Left renal cortex interstitium (tissue), 4 donors: ENCODE data around the gene ONECUT2. TPM values are rescaled to one million over a fixed set of nuclear protein-coding genes. Genes with fewer than 3 reads are reported as not detected.
"Not testable (repeated sequence)": the region's sequence is repeated elsewhere in the genome, so short reads cannot be mapped to it uniquely, and the experiment has no call there.

Source experiments
- DNase-seq, 4 donors: peaks; one replicate each; pipeline ENCODE4 v3.0.0-alpha.2; 2013; ENCODE audit warnings: low read depth in 4 of 4, low spot score in 2 of 4, missing footprints in 1 of 4
- polyA plus RNA-seq, 4 donors: library from polyadenylated mRNA; unstranded; fragments of 120-200 nt; gene quantifications; one replicate each; pipeline ENCODE4 v1.2.1, GENCODE V29; 2013; ENCODE audit not compliant: insufficient read length in 4 of 4

ONECUT2 gene
- under 1 TPM; 0.06 to 0.13 (median 0.12) TPM for polyA plus RNA-seq

- DNase-seq: peak in 3 of 4 donors; percentile 68 to 88 (median 82)
These were observed at the start of gene ONECUT2 for GRCh38 chr18:57434536-57435494. Gene ONECUT2, plus strand, starts transcription at chr18:57435374. Its CDS starts 343 bp downstream, at chr18:57435717.

- no peak for DNase-seq
These were observed 45.9 kb upstream of the ONECUT2 start for GRCh38 chr18:57389271-57389670.

GRCh38 chr18:57390044-57390443 lies 45.1 kb upstream of the ONECUT2 start:
- no peak for DNase-seq

DNA sequence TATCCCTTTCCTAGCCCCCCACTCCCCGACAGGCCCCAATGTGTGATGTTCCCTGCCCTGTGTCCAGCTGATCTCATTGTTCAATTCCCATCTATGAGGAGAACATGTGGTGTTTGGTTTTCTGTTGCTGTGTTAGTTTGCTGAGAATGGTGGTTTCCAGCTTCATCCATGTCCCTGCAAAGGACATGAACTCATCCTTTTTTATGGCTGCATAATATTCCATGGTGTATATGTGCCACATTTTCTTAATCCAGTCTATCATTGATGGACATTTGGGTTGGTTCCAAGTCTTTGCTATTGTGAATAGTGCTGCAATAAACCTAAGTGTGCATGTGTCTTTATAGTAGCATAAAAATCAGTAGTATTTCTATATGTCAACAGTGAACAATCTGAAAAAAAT lies 40.4 kb upstream of the ONECUT2 start:
- DNase-seq: not testable (repeated sequence)

DNA sequence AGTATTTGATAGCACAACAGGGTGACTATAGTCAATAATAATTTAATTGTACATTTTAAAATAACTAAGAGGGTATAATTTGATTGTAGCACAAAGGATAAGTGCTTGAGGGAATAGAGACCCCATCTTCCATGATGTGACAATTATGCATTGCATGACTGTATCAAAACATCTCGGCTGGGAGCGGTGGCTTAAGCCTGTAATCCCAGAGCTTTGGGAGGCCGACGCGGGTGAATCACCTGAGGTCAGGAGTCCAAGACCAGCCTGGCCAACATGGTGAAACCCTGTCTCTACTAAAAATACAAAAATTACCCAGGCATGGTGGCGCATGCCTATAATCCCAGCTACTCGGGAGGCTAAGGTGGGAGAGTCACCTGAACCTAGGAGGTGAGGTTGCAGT lies 38.3 kb upstream of the ONECUT2 start:
- not testable (repeated sequence) for DNase-seq

DNA sequence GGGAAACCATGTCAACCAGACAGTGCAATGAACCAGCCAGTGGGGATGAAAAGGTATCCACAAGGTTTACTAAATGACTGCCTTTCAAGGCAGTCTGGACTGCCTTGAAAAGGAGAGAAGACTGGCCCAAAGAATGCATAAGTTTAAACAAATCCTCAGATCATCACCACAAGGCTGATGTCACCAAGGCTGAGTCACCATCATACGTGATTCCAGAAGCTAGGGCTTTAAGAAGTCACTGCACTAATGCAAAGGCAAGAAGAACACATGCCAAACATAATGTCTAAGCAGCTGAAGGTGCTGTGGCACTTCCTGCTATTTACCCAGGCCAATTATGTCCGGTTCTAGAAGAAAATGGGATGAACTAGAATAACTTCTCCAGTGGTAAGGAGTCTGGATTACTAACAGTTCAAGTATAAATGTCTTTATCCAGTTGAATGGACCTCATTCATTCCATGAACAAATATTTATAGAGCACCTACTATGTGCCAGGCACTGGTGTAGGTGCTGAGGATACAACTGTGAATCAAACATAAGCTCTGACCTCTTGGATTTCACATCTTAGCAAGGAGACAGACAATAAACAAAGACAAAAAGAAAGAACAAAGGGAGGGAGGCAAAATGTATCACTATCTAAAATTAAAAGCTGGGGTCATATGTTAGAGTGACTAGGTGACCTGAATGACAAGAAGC lies 37.6 kb upstream of the ONECUT2 start:
- DNase-seq: no peak

DNA sequence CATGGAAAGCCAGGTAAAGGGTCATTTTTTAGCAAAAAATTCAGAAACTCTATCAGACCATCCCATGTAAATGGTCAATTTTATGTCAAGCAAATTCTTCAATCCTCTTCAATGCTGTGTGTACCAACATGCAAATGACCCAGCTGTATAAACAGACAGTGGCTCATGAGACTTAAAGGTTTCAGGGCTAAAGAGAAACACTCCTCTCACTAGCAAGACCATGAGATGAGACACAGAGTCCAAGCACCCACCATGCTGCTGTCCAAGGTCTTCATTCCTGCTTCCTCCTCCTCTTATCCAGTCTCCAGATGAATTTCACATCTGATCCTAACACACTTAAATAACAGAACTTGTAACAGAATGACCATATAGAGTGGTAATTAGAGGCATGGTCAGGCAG lies 30.8 kb upstream of the ONECUT2 start:
- no peak for DNase-seq

DNA sequence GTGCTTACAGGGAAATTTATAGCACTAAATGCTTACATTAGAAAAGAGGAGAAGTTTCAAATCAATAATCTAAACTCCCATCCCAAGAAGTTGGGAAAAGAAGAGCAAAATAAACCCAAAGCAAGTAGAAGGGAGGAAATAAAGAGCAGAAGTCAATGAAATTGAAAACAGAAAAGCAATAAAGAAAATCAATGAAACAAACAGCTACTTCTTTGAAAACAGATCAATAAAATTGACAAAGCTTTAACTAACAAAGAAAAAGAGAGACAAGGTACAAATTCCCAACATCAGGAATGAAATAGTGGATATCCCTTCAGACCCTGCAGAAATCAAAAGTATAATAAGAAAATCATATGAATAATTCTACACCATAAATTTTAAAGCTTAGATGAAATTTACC lies 25.5 kb upstream of the ONECUT2 start:
- DNase-seq: no peak

DNA sequence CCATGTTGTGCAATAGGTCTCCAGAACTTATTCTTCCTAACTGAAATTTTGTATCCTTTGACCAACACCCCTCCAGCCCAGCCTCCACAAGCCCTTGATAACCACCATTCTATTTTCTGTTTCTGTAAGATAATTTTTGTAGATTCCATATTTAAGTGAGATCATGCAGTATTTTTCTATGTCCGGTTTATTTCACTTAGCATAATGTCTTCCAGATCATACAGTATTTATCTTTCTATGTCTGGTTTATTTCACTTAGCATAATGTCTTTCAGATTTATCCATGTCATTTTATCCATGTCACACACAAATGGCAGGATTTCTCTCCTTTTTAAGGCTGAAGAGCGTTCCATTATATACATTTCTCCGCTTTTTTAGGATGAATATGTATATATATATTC lies 24.4 kb upstream of the ONECUT2 start:
- no peak for DNase-seq

- DNase-seq: no peak
These were observed 18.6 kb upstream of the ONECUT2 start for GRCh38 chr18:57416542-57416941.

- no peak for DNase-seq
These were observed 12.8 kb upstream of the ONECUT2 start for GRCh38 chr18:57422313-57422872.

- DNase-seq: no peak
These were observed 11.4 kb upstream of the ONECUT2 start for GRCh38 chr18:57423821-57424220.

DNA sequence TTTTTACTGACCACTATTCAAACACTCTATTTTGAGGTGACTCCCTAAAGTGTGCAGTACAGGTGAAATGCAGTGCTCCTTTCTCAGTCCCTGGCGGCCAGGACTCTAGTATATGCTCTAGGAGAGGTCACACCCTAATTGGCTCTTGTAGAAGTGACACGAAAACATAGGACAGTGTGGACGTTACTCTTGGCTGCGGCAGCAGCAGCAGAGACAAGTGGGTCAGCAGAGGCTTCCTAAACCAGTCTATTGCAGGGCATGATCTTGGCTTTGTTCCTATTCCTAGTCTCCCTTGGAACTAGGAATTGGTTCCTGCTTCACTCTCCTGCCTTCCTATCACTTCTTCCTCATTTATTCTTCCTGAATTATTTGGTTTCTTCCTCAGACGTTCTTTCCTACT lies 10.1 kb upstream of the ONECUT2 start:
- DNase-seq: no peak

- DNase-seq: no peak
These were observed 9.0 kb upstream of the ONECUT2 start for GRCh38 chr18:57426187-57426586.

- no peak for DNase-seq
These were observed 7.6 kb upstream of the ONECUT2 start for GRCh38 chr18:57427429-57428201.

GRCh38 chr18:57428221-57429150 lies 6.7 kb upstream of the ONECUT2 start:
- DNase-seq: no peak

DNA sequence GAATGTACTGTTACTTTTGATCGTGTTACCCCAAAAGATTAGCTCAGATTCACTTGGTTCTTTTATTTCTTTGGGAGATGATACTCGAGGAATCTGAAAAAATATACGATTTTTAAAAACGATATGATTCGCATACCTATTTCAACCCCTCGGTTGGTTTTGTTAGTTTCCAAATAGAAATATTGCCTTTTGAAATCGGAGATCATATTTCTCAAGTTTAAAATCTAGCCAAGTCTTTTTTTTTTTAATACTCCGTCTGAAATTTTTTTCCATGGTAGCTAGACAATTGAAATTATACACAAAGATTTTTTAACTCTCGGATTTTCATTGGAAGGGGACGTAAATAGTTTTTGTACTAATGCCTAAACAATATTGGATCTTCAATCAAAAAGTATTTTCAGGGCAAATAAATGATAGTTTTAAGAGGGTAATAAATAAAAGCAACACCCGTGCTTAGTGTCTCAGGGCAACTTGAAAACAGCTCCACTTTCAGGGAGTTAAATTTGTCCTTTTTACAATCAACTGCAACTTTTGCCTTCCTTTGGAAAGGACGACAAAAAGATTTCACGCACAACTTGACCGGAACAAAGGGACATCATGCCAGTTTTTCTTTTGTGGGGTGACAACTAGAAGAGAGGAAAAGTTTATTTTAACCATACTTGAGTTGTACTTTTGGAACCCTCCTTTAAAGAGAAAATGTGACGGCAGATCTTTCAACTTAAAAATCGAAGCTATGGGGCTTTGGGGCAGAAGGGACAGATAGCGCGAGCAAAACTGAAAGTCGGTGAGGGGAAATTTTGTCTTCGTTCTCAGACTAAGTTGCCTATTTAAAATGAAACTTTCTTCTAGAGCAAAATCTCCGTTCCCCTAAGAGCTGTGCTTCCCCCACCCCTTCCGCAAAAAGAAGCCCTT lies 5.8 kb upstream of the ONECUT2 start:
- no peak for DNase-seq
